OCI-LY7 (cell line): ENCODE results near the gene C17orf113. TPM values are rescaled to one million over a fixed set of nuclear protein-coding genes. Genes with fewer than 3 reads are reported as not detected.

Source experiments
- BruUV-seq: library from RNA; stranded (reverse); fragments of 400-500 nt; replicated peaks from 2 replicates; lab custom pipeline; 2021; lab: Mats Ljungman, UMichigan
- CTCF ChIA-PET: fragments of 300-600 bp; sonication (Branson Sonifier 250); formaldehyde crosslinking; loops from one replicate; lab custom pipeline; 2022; ENCODE audit warnings: antibody characterized with exemption; ENCODE audit not compliant: unreplicated experiment; lab: Charles Lee
- POLR2A ChIA-PET: fragments of 300-600 bp; sonication (Branson Sonifier 250); formaldehyde crosslinking; loops from one replicate; lab custom pipeline; 2022; ENCODE audit warnings: antibody characterized with exemption; lab: Charles Lee
- DNase-seq: peaks from one replicate; pipeline ENCODE4 v3.0.0-alpha.2; 2015; ENCODE audit warnings: low spot score
- H2AFZ ChIP-seq: fragments of 200-600 bp; sonication (generic), shearing (Covaris generic); 2 replicates; pipeline ENCODE4 v1.6.1; 2014; ENCODE audit warnings: mild to moderate bottlenecking, antibody characterized with exemption, low read length, moderate library complexity
- H3K27ac ChIP-seq: fragments of 200-600 bp; sonication (generic); 2 replicates; pipeline ENCODE4 v1.5.1; 2014; ENCODE audit warnings: mixed run types, low read depth, mild to moderate bottlenecking, moderate library complexity, low read length, inconsistent platforms; ENCODE audit not compliant: poor library complexity, severe bottlenecking
- H3K36me3 ChIP-seq: fragments of 200-600 bp; sonication (generic); 2 replicates; pipeline ENCODE4 v1.6.1; 2014; ENCODE audit warnings: mild to moderate bottlenecking, antibody characterized with exemption, low read length, moderate library complexity, mixed read lengths; ENCODE audit not compliant: insufficient read depth
- H3K4me1 ChIP-seq: fragments of 200-600 bp; sonication (generic); 2 replicates; pipeline ENCODE4 v1.5.1; 2014; ENCODE audit warnings: mild to moderate bottlenecking, low read length; ENCODE audit not compliant: insufficient read depth, poor library complexity, severe bottlenecking
- H3K4me2 ChIP-seq: fragments of 200-600 bp; sonication (generic); 2 replicates; pipeline ENCODE4 v1.6.1; 2014; ENCODE audit warnings: mild to moderate bottlenecking, low read length
- H3K4me3 ChIP-seq: fragments of 200-600 bp; sonication (generic); 2 replicates; pipeline ENCODE4 v1.5.1; 2014; ENCODE audit warnings: mild to moderate bottlenecking, low read depth, low read length; ENCODE audit not compliant: poor library complexity, severe bottlenecking
- H3K79me2 ChIP-seq: fragments of 200-600 bp; sonication (generic); 2 replicates; pipeline ENCODE4 v1.6.1; 2016; ENCODE audit warnings: low read depth, mild to moderate bottlenecking, low read length, moderate library complexity, mixed read lengths; ENCODE audit not compliant: insufficient read depth
- H3K9me2 ChIP-seq: fragments of 200-600 bp; sonication (generic); 2 replicates; pipeline ENCODE4 v1.6.1; 2016; ENCODE audit warnings: mild to moderate bottlenecking, low read length, mixed read lengths; ENCODE audit not compliant: insufficient read depth
- H3K9me3 ChIP-seq: fragments of 200-600 bp; sonication (generic); 2 replicates; pipeline ENCODE4 v1.6.1; 2014; ENCODE audit warnings: mild to moderate bottlenecking, mixed run types, low read length, mixed read lengths
- H4K20me1 ChIP-seq: fragments of 200-600 bp; sonication (generic); 2 replicates; pipeline ENCODE4 v1.6.1; 2014; ENCODE audit warnings: mild to moderate bottlenecking, antibody characterized with exemption, low read length, moderate library complexity, mixed read lengths; ENCODE audit not compliant: insufficient read depth
- EZH2phosphoT487 ChIP-seq: fragments of 200-600 bp; sonication (generic); IDR thresholded peaks from 2 replicates; pipeline ENCODE4 v1.6.1; 2018; ENCODE audit warnings: low read depth, borderline replicate concordance, mild to moderate bottlenecking, mixed run types, antibody characterized with exemption, low read length, moderate library complexity, mixed read lengths
- intact Hi-C: fragments of 100-400 bp; cut with micrococcal nuclease; formaldehyde crosslinking; loops from one replicate; pipeline ENCODE4 v1.10.0; 2022; ENCODE audit not compliant: unreplicated experiment
- total RNA-seq, 2 experiments: library from RNA; depleted of rRNA in 1 of 2; stranded (reverse); fragments of >200 nt in 1 of 2; shearing (Covaris generic) in 1 of 2; gene quantifications; 2 replicates each; pipeline ENCODE4 v1.2.3, GENCODE V29; 2014 to 2022
- TF ChIP-seq, protein P1 (sequence below): fragments of 200-600 bp; sonication (generic); conservative IDR thresholded peaks from 2 replicates; pipeline ENCODE4 v1.5.1; 2014; ENCODE audit warnings: mild to moderate bottlenecking, antibody characterized with exemption, low read length, moderate library complexity, mixed read lengths

Gene C17orf113
- total RNA-seq, 2 experiments from 2014 or later, result 0.25 TPM

- no TSS peak for BruUV-seq
- Histone ChIP-seq H3K79me2 (no peaks in the 10 kb centered on the region), H4K20me1 (no peaks in the 10 kb centered on the region), H3K9me2 (no peaks in the 10 kb centered on the region), H3K4me2 (no peak overlapping the region), H3K4me3 (no peak overlapping the region), H3K36me3 (no peaks in the 10 kb centered on the region), H3K27ac (no peak overlapping the region), H3K4me1 (no peaks in the 10 kb centered on the region), H2AFZ (no peak overlapping the region), H3K9me3 (no peaks in the 10 kb centered on the region)
- DNase-seq, result no peak
- intact Hi-C loops, result no loop called here
- POLR2A ChIA-PET, result no interaction called here
- CTCF ChIA-PET, result no interaction called here
- TF ChIP-seq, protein P1, sequence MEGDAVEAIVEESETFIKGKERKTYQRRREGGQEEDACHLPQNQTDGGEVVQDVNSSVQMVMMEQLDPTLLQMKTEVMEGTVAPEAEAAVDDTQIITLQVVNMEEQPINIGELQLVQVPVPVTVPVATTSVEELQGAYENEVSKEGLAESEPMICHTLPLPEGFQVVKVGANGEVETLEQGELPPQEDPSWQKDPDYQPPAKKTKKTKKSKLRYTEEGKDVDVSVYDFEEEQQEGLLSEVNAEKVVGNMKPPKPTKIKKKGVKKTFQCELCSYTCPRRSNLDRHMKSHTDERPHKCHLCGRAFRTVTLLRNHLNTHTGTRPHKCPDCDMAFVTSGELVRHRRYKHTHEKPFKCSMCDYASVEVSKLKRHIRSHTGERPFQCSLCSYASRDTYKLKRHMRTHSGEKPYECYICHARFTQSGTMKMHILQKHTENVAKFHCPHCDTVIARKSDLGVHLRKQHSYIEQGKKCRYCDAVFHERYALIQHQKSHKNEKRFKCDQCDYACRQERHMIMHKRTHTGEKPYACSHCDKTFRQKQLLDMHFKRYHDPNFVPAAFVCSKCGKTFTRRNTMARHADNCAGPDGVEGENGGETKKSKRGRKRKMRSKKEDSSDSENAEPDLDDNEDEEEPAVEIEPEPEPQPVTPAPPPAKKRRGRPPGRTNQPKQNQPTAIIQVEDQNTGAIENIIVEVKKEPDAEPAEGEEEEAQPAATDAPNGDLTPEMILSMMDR, result no peak
- no peak for TF ChIP-seq EZH2phosphoT487
These were observed 488 bp downstream of the C17orf113 start for GRCh38 chr17:42049834-42050392.

GRCh38 chr17:42047343-42047742 lies 3.1 kb downstream of the C17orf113 start:
- Histone ChIP-seq H3K4me1 (no peaks in the 10 kb centered on the region), H3K27ac (no peak overlapping the region), H4K20me1 (no peaks in the 10 kb centered on the region), H2AFZ (no peak overlapping the region), H3K9me2 (no peaks in the 10 kb centered on the region), H3K79me2 (no peaks in the 10 kb centered on the region), H3K36me3 (no peaks in the 10 kb centered on the region), H3K4me2 (no peak overlapping the region), H3K4me3 (no peak overlapping the region), H3K9me3 (no peaks in the 10 kb centered on the region)
- TF ChIP-seq, protein P1, result no peak
- no peak for TF ChIP-seq EZH2phosphoT487
- CTCF ChIA-PET, result no interaction called here
- no peak for DNase-seq
- intact Hi-C loops, result no loop called here
- BruUV-seq, result no TSS peak
- POLR2A ChIA-PET, result no interaction called here

DNA sequence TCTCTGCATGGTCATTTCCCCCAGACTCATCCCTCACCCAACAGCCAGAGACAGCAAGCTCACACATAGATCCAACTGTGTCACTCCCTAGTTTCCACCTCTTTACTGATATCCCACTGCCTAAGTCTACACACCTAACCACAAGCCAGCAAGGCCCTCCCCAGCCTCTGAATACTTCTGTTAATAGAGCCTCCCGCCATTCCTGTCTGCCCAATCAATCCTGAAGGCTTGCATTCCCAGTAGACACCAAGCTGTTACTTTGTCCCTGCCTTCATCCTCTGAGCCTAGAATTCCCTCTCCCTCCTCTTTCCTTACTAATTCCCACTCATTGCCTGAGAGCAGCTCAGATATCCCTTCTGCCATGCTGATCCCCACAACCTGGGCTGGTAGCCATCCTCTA lies 4.7 kb downstream of the C17orf113 start:
- no peaks in the 10 kb centered on the region for H3K79me2 ChIP-seq
- no peaks in the 10 kb centered on the region for H3K9me3 ChIP-seq
- no peaks in the 10 kb centered on the region for H3K9me2 ChIP-seq
- no peaks in the 10 kb centered on the region for H4K20me1 ChIP-seq
- BruUV-seq, result no TSS peak
- H3K4me2 ChIP-seq, result no peak overlapping the region
- H3K36me3 ChIP-seq, result no peaks in the 10 kb centered on the region
- no peaks in the 10 kb centered on the region for H3K4me1 ChIP-seq
- ChIA-PET CTCF (no interaction called here), POLR2A (no interaction called here)
- H2AFZ ChIP-seq, result no peak overlapping the region
- DNase-seq, result no peak
- no peak for TF ChIP-seq EZH2phosphoT487
- TF ChIP-seq, protein P1, result no peak
- intact Hi-C loops, result no loop called here
- no peak overlapping the region for H3K4me3 ChIP-seq
- H3K27ac ChIP-seq, result no peak overlapping the region
